Measurements from ENCODE around the gene NUBP2.

Gene NUBP2

GRCh38 chr16:1757714-1758461 lies 24.9 kb upstream of the NUBP2 start:
- H2AFZ ChIP-seq (ENCODE audit: insufficient read depth, low read length, poor library complexity) = no peak overlapping the region
- H3K4ac ChIP-seq (ENCODE audit: low read depth, low read length) = no peak overlapping the region
- no CpG with 5 or more reads among the region's 37 CpGs for WGBS (ENCODE audit: extremely low coverage, insufficient coverage, insufficient read length)
- H2AK5ac ChIP-seq (ENCODE audit: low read length) = no peak overlapping the region
- no peak overlapping the region for H3K4me3 ChIP-seq (ENCODE audit: low read depth, low read length)
- H3K23ac ChIP-seq (ENCODE audit: low read length) = no peak overlapping the region
- H3K9ac ChIP-seq (ENCODE audit: low read length) = no peak overlapping the region
- H3K18ac ChIP-seq (ENCODE audit: low read length) = no peak overlapping the region
- no peak overlapping the region for H3K4me2 ChIP-seq (ENCODE audit: low read length)
- H3K4me1 ChIP-seq (ENCODE audit: control insufficient read depth in 1 of 2, insufficient read depth in 2 of 2, low read length in 2 of 2) = no peaks in the 10 kb centered on the region
- no peaks in the 10 kb centered on the region for H3K27me3 ChIP-seq (ENCODE audit: insufficient read depth, low read length)
- no peak for DNase-seq
- no peak overlapping the region for H2BK5ac ChIP-seq (ENCODE audit: low read depth, low read length, poor library complexity)
- no peak overlapping the region for H4K12ac ChIP-seq (ENCODE audit: low read depth, low read length)
- no peak overlapping the region for H4K8ac ChIP-seq (ENCODE audit: low read depth, low read length)
- peaks cover 37 to 50% of the 10 kb centered on the region in 2 experiments for H3K36me3 ChIP-seq (ENCODE audit: control insufficient read depth in 1 of 2, insufficient read depth in 2 of 2, low read length in 2 of 2)
- H3K79me1 ChIP-seq (ENCODE audit: low read length) = no peaks in the 10 kb centered on the region
- H4K91ac ChIP-seq (ENCODE audit: low read depth, low read length) = no peak overlapping the region
- H3K79me2 ChIP-seq (ENCODE audit: control insufficient read depth, insufficient read depth, low read length, poor library complexity) = no peaks in the 10 kb centered on the region
- H2BK120ac ChIP-seq (ENCODE audit: insufficient read depth, low read length, poor library complexity) = no peak overlapping the region
- H3K14ac ChIP-seq (ENCODE audit: low read length) = no peak overlapping the region
- H2BK12ac ChIP-seq (ENCODE audit: low read length) = no peak overlapping the region
- no peak overlapping the region for H3K27ac ChIP-seq (ENCODE audit: low read depth, low read length)
- H3K9me3 ChIP-seq (ENCODE audit: insufficient read depth, low read depth, low read length) = peaks cover 2% of the 10 kb centered on the region

GRCh38 chr16:1758923-1759322 lies 23.8 kb upstream of the NUBP2 start:
- Histone ChIP-seq H3K14ac (ENCODE audit: low read length) (no peak overlapping the region), H3K79me1 (ENCODE audit: low read length) (no peaks in the 10 kb centered on the region), H2BK120ac (ENCODE audit: insufficient read depth, low read length, poor library complexity) (no peak overlapping the region), H3K18ac (ENCODE audit: low read length) (no peak overlapping the region), H3K79me2 (ENCODE audit: control insufficient read depth, insufficient read depth, low read length, poor library complexity) (no peaks in the 10 kb centered on the region), H4K8ac (ENCODE audit: low read depth, low read length) (no peak overlapping the region), H4K91ac (ENCODE audit: low read depth, low read length) (no peak overlapping the region), H3K27me3 (ENCODE audit: insufficient read depth, low read length) (no peaks in the 10 kb centered on the region), H2BK5ac (ENCODE audit: low read depth, low read length, poor library complexity) (no peak overlapping the region), H4K12ac (ENCODE audit: low read depth, low read length) (no peak overlapping the region), H3K9me3 (ENCODE audit: insufficient read depth, low read depth, low read length) (peaks cover 2% of the 10 kb centered on the region), H2AK5ac (ENCODE audit: low read length) (no peak overlapping the region), H2AFZ (ENCODE audit: insufficient read depth, low read length, poor library complexity) (no peak overlapping the region), H3K27ac (ENCODE audit: low read depth, low read length) (no peak overlapping the region), H3K36me3 (ENCODE audit: control insufficient read depth in 1 of 2, insufficient read depth in 2 of 2, low read length in 2 of 2) (peaks cover 41 to 55% of the 10 kb centered on the region in 2 experiments), H3K4ac (ENCODE audit: low read depth, low read length) (no peak overlapping the region), H3K4me1 (ENCODE audit: control insufficient read depth in 1 of 2, insufficient read depth in 2 of 2, low read length in 2 of 2) (no peaks in the 10 kb centered on the region), H3K4me3 (ENCODE audit: low read depth, low read length) (no peak overlapping the region), H2BK12ac (ENCODE audit: low read length) (no peak overlapping the region), H3K4me2 (ENCODE audit: low read length) (no peak overlapping the region), H3K9ac (ENCODE audit: low read length) (no peak overlapping the region), H3K23ac (ENCODE audit: low read length) (no peak overlapping the region)
- no peak for DNase-seq
- no CpG with 5 or more reads among the region's 18 CpGs for WGBS (ENCODE audit: extremely low coverage, insufficient coverage, insufficient read length)

GRCh38 chr16:1759511-1759910 lies 23.2 kb upstream of the NUBP2 start:
- Histone ChIP-seq H3K14ac (ENCODE audit: low read length) (no peak overlapping the region), H3K27ac (ENCODE audit: low read depth, low read length) (no peak overlapping the region), H3K23ac (ENCODE audit: low read length) (no peak overlapping the region), H2BK5ac (ENCODE audit: low read depth, low read length, poor library complexity) (no peak overlapping the region), H3K18ac (ENCODE audit: low read length) (no peak overlapping the region), H3K4ac (ENCODE audit: low read depth, low read length) (no peak overlapping the region), H4K12ac (ENCODE audit: low read depth, low read length) (no peak overlapping the region), H3K4me2 (ENCODE audit: low read length) (no peak overlapping the region), H3K4me1 (ENCODE audit: control insufficient read depth in 1 of 2, insufficient read depth in 2 of 2, low read length in 2 of 2) (no peaks in the 10 kb centered on the region), H3K27me3 (ENCODE audit: insufficient read depth, low read length) (no peaks in the 10 kb centered on the region), H3K4me3 (ENCODE audit: low read depth, low read length) (no peak overlapping the region), H3K36me3 (ENCODE audit: control insufficient read depth in 1 of 2, insufficient read depth in 2 of 2, low read length in 2 of 2) (peaks cover 43 to 56% of the 10 kb centered on the region in 2 experiments), H2BK120ac (ENCODE audit: insufficient read depth, low read length, poor library complexity) (no peak overlapping the region), H3K9ac (ENCODE audit: low read length) (no peak overlapping the region), H4K8ac (ENCODE audit: low read depth, low read length) (no peak overlapping the region), H3K79me1 (ENCODE audit: low read length) (no peaks in the 10 kb centered on the region), H4K91ac (ENCODE audit: low read depth, low read length) (no peak overlapping the region), H2BK12ac (ENCODE audit: low read length) (no peak overlapping the region), H2AFZ (ENCODE audit: insufficient read depth, low read length, poor library complexity) (no peak overlapping the region), H3K9me3 (ENCODE audit: insufficient read depth, low read depth, low read length) (peaks cover 2% of the 10 kb centered on the region), H3K79me2 (ENCODE audit: control insufficient read depth, insufficient read depth, low read length, poor library complexity) (no peaks in the 10 kb centered on the region), H2AK5ac (ENCODE audit: low read length) (no peak overlapping the region)
- no peak for DNase-seq
- WGBS (ENCODE audit: extremely low coverage, insufficient coverage, insufficient read length) = no CpG with 5 or more reads among the region's 21 CpGs

- no peak overlapping the region for H3K4ac ChIP-seq (ENCODE audit: low read depth, low read length)
- no peaks in the 10 kb centered on the region for H3K4me1 ChIP-seq (ENCODE audit: control insufficient read depth in 1 of 2, insufficient read depth in 2 of 2, low read length in 2 of 2)
- no CpG with 5 or more reads among the region's 15 CpGs for WGBS (ENCODE audit: extremely low coverage, insufficient coverage, insufficient read length)
These were observed 21.8 kb upstream of the NUBP2 start for GRCh38 chr16:1760911-1761310.

More at GRCh38 chr16:1760911-1761310, 21.8 kb upstream of the NUBP2 start:
- Histone ChIP-seq H3K23ac (ENCODE audit: low read length) (no peak overlapping the region), H2BK120ac (ENCODE audit: insufficient read depth, low read length, poor library complexity) (no peak overlapping the region), H3K4me2 (ENCODE audit: low read length) (no peak overlapping the region), H3K79me2 (ENCODE audit: control insufficient read depth, insufficient read depth, low read length, poor library complexity) (no peaks in the 10 kb centered on the region), H4K8ac (ENCODE audit: low read depth, low read length) (no peak overlapping the region), H4K12ac (ENCODE audit: low read depth, low read length) (no peak overlapping the region), H3K4me3 (ENCODE audit: low read depth, low read length) (no peak overlapping the region), H3K9ac (ENCODE audit: low read length) (no peak overlapping the region), H3K36me3 (ENCODE audit: control insufficient read depth in 1 of 2, insufficient read depth in 2 of 2, low read length in 2 of 2) (peaks cover 55 to 64% of the 10 kb centered on the region in 2 experiments), H2AK5ac (ENCODE audit: low read length) (no peak overlapping the region), H2AFZ (ENCODE audit: insufficient read depth, low read length, poor library complexity) (no peak overlapping the region), H3K27me3 (ENCODE audit: insufficient read depth, low read length) (no peaks in the 10 kb centered on the region), H3K27ac (ENCODE audit: low read depth, low read length) (no peak overlapping the region), H2BK12ac (ENCODE audit: low read length) (no peak overlapping the region), H4K91ac (ENCODE audit: low read depth, low read length) (no peak overlapping the region), H3K9me3 (ENCODE audit: insufficient read depth, low read depth, low read length) (peaks cover 2% of the 10 kb centered on the region), H3K79me1 (ENCODE audit: low read length) (no peaks in the 10 kb centered on the region), H3K18ac (ENCODE audit: low read length) (no peak overlapping the region), H3K14ac (ENCODE audit: low read length) (no peak overlapping the region), H2BK5ac (ENCODE audit: low read depth, low read length, poor library complexity) (no peak overlapping the region)
- DNase-seq = no peak

Measured in trophoblast cell (in vitro differentiated cells and primary cell).